Spleen (tissue), 7 donors: ENCODE measurements around the gene APOL6.

Experiments used
- CTCF ChIP-seq, 11 experiments: fragments of 200-600 bp in 7 of 11; fragments of 450-650 bp in 4 of 11; sonication (generic) in 4 of 11; IDR thresholded peaks in 8 of 11; conservative IDR thresholded peaks in 3 of 11; 1 replicate in 7 of 11; 2 replicates in 4 of 11; pipeline versions ENCODE4 v1.4.0 to v1.8.0; 2016 to 2021; ENCODE audit warnings: antibody characterized with exemption in 11 of 11, inconsistent platforms in 4 of 11, mild to moderate bottlenecking in 1 of 11
- POLR2A ChIP-seq, 3 donors: fragments of 450-650 bp; IDR thresholded peaks; one replicate each; pipeline ENCODE4 v1.5.1; 2017; ENCODE audit warnings: antibody characterized with exemption in 3 of 3, mild to moderate bottlenecking in 1 of 3
- POLR2AphosphoS5 ChIP-seq, 3 donors: sonication (generic); formaldehyde crosslinking; IDR thresholded peaks; one replicate each; pipeline ENCODE4 v1.5.1; 2017; ENCODE audit warnings: antibody characterized with exemption in 3 of 3
- donor health status: DM: no; HTN: no; CAD: no; lungs with moderate emphysema.
- donor health status: DM: no; HTN: no; CAD: no.
- donor health status: DM: no; HTN: no; CAD: no.

GRCh38 chr22:35688913-35689675 is 40.8 kb downstream of the APOL6 start:
- no peak for TF ChIP-seq CTCF (IDR thresholded peaks at IDR 0.05 in 8 of 11, conservative IDR thresholded peaks at IDR 0.05 in 3 of 11)
- no peak for TF ChIP-seq POLR2AphosphoS5 (IDR thresholded peaks at IDR 0.05)
- no peak for TF ChIP-seq POLR2A (IDR thresholded peaks at IDR 0.05)
